ENCODE results near the gene RCOR1. TPM values are rescaled to one million over a fixed set of nuclear protein-coding genes. Genes with fewer than 3 reads are reported as not detected.
A peak's percentile ranks its signal among the peaks of the same experiment; 100 is the strongest.

The RCOR1 gene
- total RNA-seq, 1 experiment from 2014 or later, result 13.9 TPM

DNA sequence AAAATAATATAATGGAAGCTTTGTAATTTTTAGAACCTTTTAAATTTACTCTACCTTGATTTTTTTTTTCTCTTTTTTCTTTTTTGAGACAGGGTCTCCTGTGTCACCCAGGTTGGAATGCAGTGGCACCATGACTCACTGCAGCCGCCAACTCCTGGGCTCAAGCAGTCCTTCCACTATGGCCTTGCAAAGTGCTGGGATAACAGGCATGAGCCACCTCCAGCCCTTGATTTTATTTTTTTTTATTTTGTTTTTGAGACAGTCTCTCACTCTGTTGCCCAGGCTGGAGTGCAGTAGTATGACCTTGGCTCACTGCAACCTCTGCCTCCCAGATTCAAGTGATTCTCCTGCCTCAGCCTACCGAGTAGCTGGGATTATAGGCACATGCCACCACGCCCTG lies 119.5 kb downstream of the RCOR1 start:
- no peak overlapping the region for H3K4me3 ChIP-seq (ENCODE audit: insufficient read depth, low read depth, low read length)
- no peaks in the 10 kb centered on the region for H3K27me3 ChIP-seq (ENCODE audit: control insufficient read depth, insufficient read depth, low read length)
- peaks cover 5% of the 10 kb centered on the region; the same call in 1 of the 2 replicates for H3K36me3 ChIP-seq (replicated peaks; ENCODE audit: control insufficient read depth, insufficient read depth, low read length)
- no peak for DNase-seq

DNA sequence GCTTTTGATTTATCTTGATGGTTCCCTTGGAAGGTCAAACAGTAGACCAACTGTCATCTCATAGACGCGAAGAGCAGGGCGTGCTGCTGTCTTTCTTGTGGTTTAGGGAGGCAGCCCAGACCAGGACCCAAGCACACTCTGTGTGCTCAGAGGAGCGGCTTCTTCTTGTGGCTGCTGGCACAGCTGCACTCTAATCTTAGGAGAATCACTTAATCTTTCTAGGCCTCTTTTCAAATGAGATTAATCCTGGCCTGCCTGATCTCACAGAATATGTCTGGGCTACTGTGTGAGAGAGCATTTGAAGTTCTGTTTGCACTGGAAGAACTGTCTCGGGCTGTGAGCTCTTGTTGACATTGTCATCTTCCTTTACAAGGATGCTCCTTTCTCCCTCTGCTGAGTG lies 124.8 kb downstream of the RCOR1 start:
- Histone ChIP-seq H3K27me3 (ENCODE audit: control insufficient read depth, insufficient read depth, low read length) (no peaks in the 10 kb centered on the region), H3K4me3 (ENCODE audit: insufficient read depth, low read depth, low read length) (no peak overlapping the region), H3K36me3 (replicated peaks; ENCODE audit: control insufficient read depth, insufficient read depth, low read length) (peaks cover 7% of the 10 kb centered on the region)
- DNase-seq, result no peak

DNA sequence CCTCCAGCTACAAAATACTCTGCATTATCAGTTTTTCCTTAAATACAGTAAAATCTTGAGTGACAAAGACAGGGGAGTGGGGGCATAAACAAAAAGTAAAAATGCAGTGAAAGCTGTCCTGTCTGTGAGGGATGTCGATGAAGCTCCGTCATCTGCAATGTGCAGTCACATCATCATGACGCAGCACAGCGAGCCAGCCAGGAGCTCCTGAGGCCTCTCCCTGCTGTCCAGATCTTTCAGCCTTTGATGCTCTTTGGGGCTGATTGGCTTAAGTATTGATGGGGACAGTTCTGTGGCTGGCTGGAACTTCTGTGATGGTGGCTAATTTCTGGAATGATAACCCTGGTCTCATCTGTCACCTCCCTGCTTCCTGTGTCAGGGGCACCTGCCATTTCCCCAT lies 130.2 kb downstream of the RCOR1 start:
- DNase-seq, result no peak
- no peak overlapping the region for H3K4me3 ChIP-seq (ENCODE audit: insufficient read depth, low read depth, low read length)
- H3K36me3 ChIP-seq (replicated peaks; ENCODE audit: control insufficient read depth, insufficient read depth, low read length), result peaks cover 20% of the 10 kb centered on the region
- no peaks in the 10 kb centered on the region for H3K27me3 ChIP-seq (ENCODE audit: control insufficient read depth, insufficient read depth, low read length)

DNA sequence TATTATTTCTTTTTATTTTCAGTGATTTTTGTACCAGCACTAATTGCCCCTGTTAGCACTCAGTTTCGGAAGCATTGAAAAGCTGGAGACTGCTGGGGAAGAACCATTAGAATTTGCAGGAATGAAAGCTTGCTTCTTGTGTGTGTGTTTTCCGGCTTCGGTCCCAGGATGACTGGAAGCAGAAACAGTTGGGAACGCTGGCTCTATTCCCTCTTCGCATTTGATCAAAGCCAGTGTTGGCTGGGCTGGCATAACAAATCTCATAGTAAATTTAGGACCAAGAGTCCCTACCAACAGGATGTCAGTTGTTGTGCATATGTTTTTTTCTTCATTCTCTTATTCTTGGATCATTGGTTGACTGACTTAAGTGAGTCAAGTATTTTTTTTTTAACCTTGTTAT lies 131.2 kb downstream of the RCOR1 start:
- no peak overlapping the region for H3K4me3 ChIP-seq (ENCODE audit: insufficient read depth, low read depth, low read length)
- no peaks in the 10 kb centered on the region for H3K27me3 ChIP-seq (ENCODE audit: control insufficient read depth, insufficient read depth, low read length)
- DNase-seq, result no peak
- peaks cover 19% of the 10 kb centered on the region for H3K36me3 ChIP-seq (replicated peaks; ENCODE audit: control insufficient read depth, insufficient read depth, low read length)

DNA sequence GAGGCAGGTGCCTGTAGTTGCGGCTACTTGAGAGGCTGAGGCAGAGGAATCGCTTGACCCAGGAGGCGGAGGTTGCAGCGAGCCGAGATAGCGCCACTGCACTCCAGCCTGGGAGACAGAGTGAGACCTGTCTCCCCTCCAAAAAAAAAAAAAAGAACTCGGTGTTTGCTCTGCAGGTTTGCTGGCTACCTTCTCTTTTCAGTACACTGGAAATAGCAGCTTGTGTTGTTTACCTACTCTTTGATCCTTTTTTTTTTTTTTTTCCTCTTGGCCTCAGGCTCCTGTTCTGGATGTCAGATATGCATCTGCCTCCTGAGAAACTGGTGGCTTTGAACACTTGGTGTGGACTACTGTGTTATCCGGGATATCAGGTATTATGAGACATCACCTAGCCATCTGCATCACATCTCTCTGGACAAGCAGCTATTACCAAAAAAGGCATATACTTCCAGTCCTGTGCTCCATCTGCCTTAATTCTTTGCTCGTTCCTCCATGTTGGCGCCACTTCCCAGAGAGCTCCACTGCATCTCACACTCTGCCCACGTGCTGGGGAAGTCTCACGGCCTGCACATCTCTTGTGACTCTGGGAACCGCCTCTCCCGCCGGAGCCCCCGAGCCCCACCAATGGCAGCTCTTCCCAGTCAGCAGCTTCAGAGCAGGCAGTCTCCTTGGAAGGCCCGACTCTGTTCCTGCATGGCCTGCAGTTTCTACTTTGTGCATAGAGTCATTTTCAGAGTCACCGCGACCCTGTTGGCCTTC lies 133.9 kb downstream of the RCOR1 start:
- Histone ChIP-seq H3K4me3 (ENCODE audit: insufficient read depth, low read depth, low read length) (no peak overlapping the region), H3K36me3 (replicated peaks; ENCODE audit: control insufficient read depth, insufficient read depth, low read length) (peaks cover 15% of the 10 kb centered on the region), H3K27me3 (ENCODE audit: control insufficient read depth, insufficient read depth, low read length) (no peaks in the 10 kb centered on the region)
- DNase-seq, result no peak

DNA sequence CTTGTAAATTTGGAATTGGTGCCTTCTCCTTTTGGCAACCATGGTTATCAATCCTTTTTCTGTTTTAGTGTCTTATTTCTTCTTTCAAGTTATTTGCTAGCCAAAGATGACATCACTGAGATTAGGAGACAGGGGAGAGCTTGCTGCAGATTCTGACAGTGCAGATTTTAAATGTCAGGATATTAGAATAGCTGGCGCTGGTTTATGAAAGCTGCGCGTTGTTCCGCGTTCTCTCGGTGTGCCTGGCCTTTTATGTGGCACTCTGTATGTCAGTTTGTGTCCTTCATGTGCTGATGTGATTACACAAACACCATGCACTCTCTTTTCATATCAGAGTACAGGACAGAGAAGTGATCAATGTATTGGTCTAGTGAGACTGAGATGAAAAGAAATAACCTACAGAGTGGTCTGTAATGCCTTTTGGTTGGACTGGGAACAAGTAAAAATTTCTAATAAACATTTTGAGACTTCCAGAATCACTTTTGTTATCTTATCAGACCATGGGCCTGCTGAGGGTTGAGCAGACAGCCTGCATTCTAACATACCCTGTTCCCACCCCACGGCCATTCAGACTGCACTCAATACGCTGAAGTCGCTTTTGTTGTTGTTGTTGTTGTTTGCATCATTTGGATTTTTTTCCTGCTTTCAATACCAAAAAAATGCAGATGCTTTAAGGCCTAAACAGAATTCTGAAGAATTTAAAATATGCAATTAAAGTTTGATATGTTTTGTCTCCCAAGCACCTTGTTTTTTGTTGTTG lies 135.1 kb downstream of the RCOR1 start:
- Histone ChIP-seq H3K4me3 (ENCODE audit: insufficient read depth, low read depth, low read length) (no peak overlapping the region), H3K27me3 (ENCODE audit: control insufficient read depth, insufficient read depth, low read length) (no peaks in the 10 kb centered on the region), H3K36me3 (replicated peaks; ENCODE audit: control insufficient read depth, insufficient read depth, low read length) (peaks cover 11% of the 10 kb centered on the region)
- no peak for DNase-seq

DNA sequence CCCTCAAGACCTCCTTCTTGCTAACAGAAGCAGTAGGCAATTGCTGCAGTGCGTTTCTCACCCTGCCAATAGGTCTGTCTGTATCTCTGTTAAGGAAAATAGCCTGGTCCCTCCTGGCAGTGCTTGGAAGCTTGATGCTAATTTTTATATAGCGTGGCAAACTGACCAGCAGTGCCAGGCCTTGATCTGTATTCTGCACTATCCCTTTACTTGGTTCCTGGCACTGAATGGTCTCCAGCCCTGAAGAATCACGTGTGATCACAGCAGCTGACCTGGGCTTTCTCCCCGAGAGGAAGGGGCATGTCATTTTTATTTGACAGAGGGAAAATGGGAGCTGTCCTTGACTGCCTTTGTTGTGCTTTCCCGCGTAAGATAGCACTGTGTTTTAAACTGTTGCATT lies 136.1 kb downstream of the RCOR1 start:
- H3K36me3 ChIP-seq (replicated peaks; ENCODE audit: control insufficient read depth, insufficient read depth, low read length), result peaks cover 5% of the 10 kb centered on the region

DNA sequence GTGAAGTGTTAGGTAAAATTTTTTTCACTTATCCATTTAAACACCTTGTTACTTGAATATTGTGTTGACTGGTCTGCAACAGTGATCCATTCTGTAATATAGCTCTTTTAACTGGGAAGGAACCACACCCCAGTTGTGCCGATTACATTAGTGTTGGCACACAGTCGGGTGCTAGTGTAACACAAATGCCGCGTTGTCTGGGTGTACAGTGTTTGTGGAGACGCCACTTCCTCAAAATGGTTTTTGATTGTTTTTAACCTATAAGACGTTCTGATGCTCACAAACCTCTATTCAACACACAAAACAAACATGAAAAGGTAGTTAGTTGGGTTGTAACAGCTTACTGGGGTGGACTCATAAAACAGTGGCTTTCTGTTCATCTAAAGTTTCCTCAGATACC lies 136.8 kb downstream of the RCOR1 start:
- no peak for DNase-seq
- Histone ChIP-seq H3K27me3 (ENCODE audit: control insufficient read depth, insufficient read depth, low read length) (no peaks in the 10 kb centered on the region), H3K4me3 (ENCODE audit: insufficient read depth, low read depth, low read length) (no peak overlapping the region), H3K36me3 (replicated peaks; ENCODE audit: control insufficient read depth, insufficient read depth, low read length) (peaks cover 5% of the 10 kb centered on the region)

More for the DNA sequence above, 136.1 kb downstream of the RCOR1 start:
- H3K4me3 ChIP-seq (ENCODE audit: insufficient read depth, low read depth, low read length), result no peak overlapping the region
- H3K27me3 ChIP-seq (ENCODE audit: control insufficient read depth, insufficient read depth, low read length), result no peaks in the 10 kb centered on the region
- no peak for DNase-seq

DNA sequence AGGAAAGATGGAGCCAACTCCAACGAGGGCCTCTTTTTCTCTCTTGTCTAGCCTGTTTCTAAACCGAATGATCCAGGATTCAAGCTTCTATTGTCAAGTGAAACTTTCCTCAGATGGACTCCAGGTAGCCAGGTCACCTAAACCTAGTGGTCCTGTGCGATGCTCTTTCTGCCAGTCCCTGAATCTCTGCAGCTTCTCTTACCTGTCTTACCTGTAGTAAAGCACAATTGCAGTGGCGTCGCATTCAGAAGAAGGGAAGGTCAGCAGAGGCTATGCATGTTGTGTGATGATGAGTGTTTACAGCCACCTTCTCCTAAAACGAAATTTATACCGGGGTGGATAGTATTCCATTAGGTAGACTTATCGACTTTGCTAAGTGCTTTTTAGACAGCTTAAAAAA lies 137.4 kb downstream of the RCOR1 start:
- DNase-seq, result no peak
- no peaks in the 10 kb centered on the region for H3K27me3 ChIP-seq (ENCODE audit: control insufficient read depth, insufficient read depth, low read length)
- H3K36me3 ChIP-seq (replicated peaks; ENCODE audit: control insufficient read depth, insufficient read depth, low read length), result peaks cover 5% of the 10 kb centered on the region
- H3K4me3 ChIP-seq (ENCODE audit: insufficient read depth, low read depth, low read length), result no peak overlapping the region

DNA sequence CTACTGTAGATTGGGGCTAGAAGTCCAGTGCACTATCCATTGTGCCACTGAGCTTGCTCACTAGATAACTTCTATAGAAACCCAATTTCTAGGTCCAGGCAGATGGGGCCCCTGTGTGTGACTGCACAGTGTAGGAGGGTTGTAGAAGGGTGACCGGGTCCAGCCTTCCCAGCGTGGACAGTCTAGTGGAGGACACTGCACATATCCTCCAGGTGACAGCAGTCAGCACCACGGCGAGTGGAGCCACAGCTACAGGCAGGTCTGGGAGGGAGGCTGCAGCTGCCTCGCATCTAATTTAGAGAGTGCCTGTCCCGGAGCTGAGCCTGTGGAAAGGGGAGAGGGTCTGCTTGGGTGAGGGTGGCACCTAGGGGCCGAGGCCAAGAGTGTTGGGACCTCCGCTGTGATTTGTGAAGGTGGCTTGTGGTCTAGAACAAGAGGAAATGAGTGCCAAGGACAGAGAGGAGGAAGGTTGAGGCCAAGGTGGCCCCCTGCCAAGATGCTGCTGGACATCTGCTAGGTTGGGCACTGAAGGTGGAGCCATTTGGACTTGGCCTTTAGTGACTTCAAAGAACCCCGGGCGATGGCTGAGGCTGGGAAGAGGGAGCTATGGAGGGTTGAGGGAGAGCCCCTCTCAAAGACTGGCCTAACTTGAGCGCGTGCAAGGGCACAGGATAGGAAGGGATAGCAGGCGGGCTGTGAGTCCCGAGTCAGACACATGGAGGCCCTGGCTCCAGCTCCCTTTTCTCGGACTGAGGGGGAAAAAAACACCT lies 138.8 kb downstream of the RCOR1 start:
- peaks cover 5% of the 10 kb centered on the region for H3K36me3 ChIP-seq (replicated peaks; ENCODE audit: control insufficient read depth, insufficient read depth, low read length)
- H3K27me3 ChIP-seq (ENCODE audit: control insufficient read depth, insufficient read depth, low read length), result no peaks in the 10 kb centered on the region
- peak; percentile 22 for DNase-seq
- no peak overlapping the region for H3K4me3 ChIP-seq (ENCODE audit: insufficient read depth, low read depth, low read length)

DNA sequence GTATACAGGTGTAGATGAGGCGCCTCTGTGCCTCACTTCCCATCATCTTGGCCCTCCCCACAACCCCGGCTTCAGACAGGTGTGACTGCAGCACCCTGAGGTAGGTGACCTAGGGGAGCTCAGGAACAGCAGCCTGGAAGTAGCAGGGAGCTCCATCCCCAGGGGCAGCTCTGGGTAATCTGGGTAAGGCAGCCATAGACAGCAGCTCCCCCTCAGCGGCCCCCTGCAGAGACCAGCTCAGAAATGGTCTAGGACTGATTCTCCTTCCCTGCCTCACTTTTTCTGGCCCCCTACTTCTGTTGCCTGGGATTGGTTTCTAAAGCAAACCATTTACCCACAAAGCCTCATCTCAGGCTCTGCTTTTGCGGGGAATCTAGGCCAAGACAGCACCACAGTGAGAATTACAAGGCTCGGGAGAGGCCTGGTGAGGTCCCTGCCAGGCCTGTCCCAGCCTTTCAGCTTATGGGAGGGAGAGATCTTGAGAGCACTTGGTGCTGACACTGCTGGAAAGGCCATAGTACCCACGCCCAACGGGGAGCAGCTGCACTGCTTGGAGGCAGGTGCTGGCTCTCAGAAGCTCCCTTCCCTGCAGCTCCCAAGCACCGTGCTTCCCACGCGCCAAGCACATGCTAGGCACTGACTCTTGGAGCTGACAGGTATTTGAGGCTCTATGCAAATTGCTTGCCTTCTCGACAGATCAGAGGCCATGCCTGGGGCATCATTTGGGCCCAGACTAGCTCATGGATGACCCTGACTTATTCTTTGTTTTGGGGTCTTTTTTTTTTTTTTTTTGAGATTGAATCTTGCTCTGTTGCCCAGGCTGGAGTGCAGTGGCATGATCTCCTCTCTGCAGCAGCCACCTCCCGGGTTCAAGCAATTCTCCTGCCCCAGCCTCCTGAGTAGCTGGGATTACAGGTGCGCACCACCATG lies 139.7 kb downstream of the RCOR1 start:
- peak; percentile 60 for DNase-seq

DNA sequence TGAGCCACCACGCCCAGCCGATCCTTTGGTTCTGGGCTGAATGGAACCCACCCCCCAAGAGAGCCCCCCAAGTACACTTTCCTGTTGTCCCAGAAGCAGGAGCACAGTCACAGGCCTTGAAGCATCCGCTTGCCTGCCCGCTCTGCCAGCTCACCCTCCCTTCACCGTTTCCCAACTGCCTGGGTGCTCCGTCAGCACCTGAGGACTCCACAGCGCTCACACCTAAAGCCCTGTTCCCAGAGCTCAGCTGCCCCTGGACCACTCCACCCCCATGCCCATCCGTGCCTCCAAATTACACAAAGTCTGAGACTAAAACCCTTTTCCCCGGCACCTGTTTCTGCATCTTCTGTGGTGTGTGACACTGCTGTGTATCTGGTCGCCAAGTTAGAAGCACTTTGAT lies 140.5 kb downstream of the RCOR1 start:
- DNase-seq, result peak; percentile 23

More for the DNA sequence above, 139.7 kb downstream of the RCOR1 start:
- Histone ChIP-seq H3K27me3 (ENCODE audit: control insufficient read depth, insufficient read depth, low read length) (no peaks in the 10 kb centered on the region), H3K36me3 (replicated peaks; ENCODE audit: control insufficient read depth, insufficient read depth, low read length) (peaks cover 2% of the 10 kb centered on the region), H3K4me3 (ENCODE audit: insufficient read depth, low read depth, low read length) (no peak overlapping the region)

DNA sequence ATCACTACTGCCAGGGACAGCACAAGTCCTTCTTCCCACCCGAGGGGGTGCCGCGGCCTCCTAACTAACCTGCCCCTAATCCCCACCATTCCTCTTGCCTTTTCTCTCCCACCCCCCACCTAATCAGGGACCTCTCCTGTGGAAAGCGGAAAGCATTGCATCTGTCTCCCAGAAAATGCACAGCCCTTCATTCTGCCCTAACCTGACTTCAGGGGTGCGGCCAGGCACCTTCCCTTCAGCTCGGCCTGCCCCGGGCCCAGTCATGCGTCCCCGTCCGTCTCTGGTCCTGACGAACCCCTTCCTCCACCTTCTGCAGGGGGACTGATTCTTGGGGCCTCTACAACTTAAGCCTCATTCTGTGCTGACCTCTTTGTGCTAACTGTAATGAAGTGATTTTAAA lies 140.9 kb downstream of the RCOR1 start:
- peak; percentile 25 for DNase-seq
- no peak overlapping the region for H3K4me3 ChIP-seq (ENCODE audit: insufficient read depth, low read depth, low read length)
- no peaks in the 10 kb centered on the region for H3K27me3 ChIP-seq (ENCODE audit: control insufficient read depth, insufficient read depth, low read length)
- H3K36me3 ChIP-seq (replicated peaks; ENCODE audit: control insufficient read depth, insufficient read depth, low read length), result peaks cover 2% of the 10 kb centered on the region

More for the DNA sequence above, 140.5 kb downstream of the RCOR1 start:
- H3K27me3 ChIP-seq (ENCODE audit: control insufficient read depth, insufficient read depth, low read length), result no peaks in the 10 kb centered on the region
- peaks cover 1% of the 10 kb centered on the region for H3K36me3 ChIP-seq (replicated peaks; ENCODE audit: control insufficient read depth, insufficient read depth, low read length)
- no peak overlapping the region for H3K4me3 ChIP-seq (ENCODE audit: insufficient read depth, low read depth, low read length)

DNA sequence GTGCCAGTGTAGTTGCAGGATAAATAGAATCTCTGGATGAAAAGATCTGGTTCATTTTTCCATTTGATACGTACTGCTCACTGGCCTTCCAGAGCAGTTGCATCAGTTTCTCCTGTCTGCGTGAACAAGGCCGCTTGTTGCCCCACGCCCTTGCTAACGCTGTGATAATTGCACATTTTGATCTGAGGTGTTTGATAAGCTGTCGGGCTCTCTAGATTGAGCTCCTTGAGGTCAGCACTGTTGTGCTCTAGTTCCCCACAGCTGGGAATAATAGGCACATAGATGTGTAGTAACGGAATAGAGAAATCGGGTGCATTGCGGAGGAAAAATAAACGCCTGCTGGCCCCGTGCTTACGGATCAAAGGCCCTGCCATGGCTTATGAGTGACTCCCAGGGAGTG lies 142.0 kb downstream of the RCOR1 start:
- Histone ChIP-seq H3K4me3 (ENCODE audit: insufficient read depth, low read depth, low read length) (no peak overlapping the region), H3K36me3 (replicated peaks; ENCODE audit: control insufficient read depth, insufficient read depth, low read length) (peaks cover 2% of the 10 kb centered on the region), H3K27me3 (ENCODE audit: control insufficient read depth, insufficient read depth, low read length) (no peaks in the 10 kb centered on the region)
- DNase-seq, result no peak
